Adrenal gland (tissue), 12 donors: ENCODE results near the gene STOM. TPM values are rescaled to one million over a fixed set of nuclear protein-coding genes. Genes with fewer than 3 reads are reported as not detected.
A peak's percentile ranks its signal among the peaks of the same experiment; 100 is the strongest.

ENCODE experiments used
- DNase-seq, 7 donors: peaks; one replicate each; pipeline ENCODE4 v3.0.0-alpha.2; 2019 to 2020
- H3K27ac ChIP-seq, 5 donors: fragments of 200-600 bp; sonication (generic) in 4 of 5; 1 replicate in 3 of 5; 2 replicates in 2 of 5; pipeline versions ENCODE4 v1.5.1 to v1.8.0; 2016 to 2020; ENCODE audit warnings: mild to moderate bottlenecking in 1 of 5
- H3K27me3 ChIP-seq: fragments of 200-600 bp; 2 replicates; pipeline ENCODE4 v1.8.0; 2021
- H3K36me3 ChIP-seq, 2 donors: fragments of 200-600 bp; replicated peaks in 1 of 2; 1 replicate in 1 of 2; 2 replicates in 1 of 2; pipeline versions ENCODE4 v1.5.1 to v1.8.0; 2018 to 2022
- H3K4me1 ChIP-seq, 2 donors: fragments of 200-600 bp; replicated peaks in 1 of 2; 1 replicate in 1 of 2; 2 replicates in 1 of 2; pipeline versions ENCODE4 v1.5.1 to v1.8.0; 2018 to 2021
- H3K4me3 ChIP-seq, 4 donors: fragments of 200-600 bp; sonication (generic) in 3 of 4; one replicate each; pipeline ENCODE4 v1.5.1; 2016 to 2018
- H3K9me3 ChIP-seq, 3 donors: fragments of 200-600 bp; sonication (generic) in 1 of 3; replicated peaks in 1 of 3; 1 replicate in 2 of 3; 2 replicates in 1 of 3; pipeline versions ENCODE4 v1.5.1 to v1.8.0; 2016 to 2021
- CTCF ChIP-seq, 6 experiments: fragments of 450-650 bp in 4 of 6; fragments of 200-600 bp in 2 of 6; sonication (generic) in 1 of 6; IDR thresholded peaks; 1 replicate in 5 of 6; 2 replicates in 1 of 6; pipeline versions ENCODE4 v1.5.1 to v1.8.0; 2016 to 2021; ENCODE audit warnings: antibody characterized with exemption in 6 of 6, mild to moderate bottlenecking in 2 of 6, moderate library complexity in 1 of 6
- POLR2A ChIP-seq, 2 donors: fragments of 450-650 bp; IDR thresholded peaks; one replicate each; pipeline ENCODE4 v1.6.1; 2017; ENCODE audit warnings: antibody characterized with exemption in 2 of 2, mild to moderate bottlenecking in 2 of 2, moderate library complexity in 1 of 2
- WGBS, 4 donors: extraction: QIAGEN DNeasy Blood & Tissue Kit in 2 of 4; methylation state at CpG; one replicate each; pipeline versions ENCODE4 v1.1.5 to v1.1.7; 2013 to 2017; 5-methylcytosine and 5-hydroxymethylcytosine counted together
- intact Hi-C, 2 donors: fragments of 100-400 bp; cut with DNase I; formaldehyde crosslinking; loops; one replicate each; pipeline versions ENCODE4 v1.14.1 to v1.15.0; 2022 to 2023
- polyA plus RNA-seq, 3 donors: library from polyadenylated mRNA; stranded (reverse); fragments of 200-250 nt in 2 of 3; fragments of 350-450 nt in 1 of 3; fragmentation: Illumina TruSeq in 1 of 3; extraction: RNeasy Lipid Tissue Mini Kit (QIAGEN cat#74804) in 1 of 3; gene quantifications; one replicate each; pipeline ENCODE4 v1.2.3, GENCODE V29; 2013 to 2014
- total RNA-seq, 9 donors: library from RNA; depleted of rRNA in 4 of 9; stranded (reverse); fragments of >200 nt in 4 of 9; fragments of 120-200 nt in 1 of 9; fragmentation: NEBNext Ultra II Directional in 1 of 9; extraction: Animal tissue kit (Norgen Biotek cat#: 25700) in 1 of 9; gene quantifications; one replicate each; pipeline versions ENCODE4 v1.1.0 to v1.2.4, GENCODE V29; 2013 to 2023
- donor health status: healthy with polysubstance abuse.
- donor health status: Bipolar disorder and iron deficiency.
- donor health status: DM: yes; HTN: yes; CAD: no.
- donor health status: DM: no; HTN: no; CAD: no.
- donor health status: DM: no; HTN: no; CAD: no.
- donor health status: DM: yes; HTN: yes; CAD: no.

Gene STOM
- total and polyA plus RNA-seq, 12 donors = 104 to 427 (median 211) TPM

DNA sequence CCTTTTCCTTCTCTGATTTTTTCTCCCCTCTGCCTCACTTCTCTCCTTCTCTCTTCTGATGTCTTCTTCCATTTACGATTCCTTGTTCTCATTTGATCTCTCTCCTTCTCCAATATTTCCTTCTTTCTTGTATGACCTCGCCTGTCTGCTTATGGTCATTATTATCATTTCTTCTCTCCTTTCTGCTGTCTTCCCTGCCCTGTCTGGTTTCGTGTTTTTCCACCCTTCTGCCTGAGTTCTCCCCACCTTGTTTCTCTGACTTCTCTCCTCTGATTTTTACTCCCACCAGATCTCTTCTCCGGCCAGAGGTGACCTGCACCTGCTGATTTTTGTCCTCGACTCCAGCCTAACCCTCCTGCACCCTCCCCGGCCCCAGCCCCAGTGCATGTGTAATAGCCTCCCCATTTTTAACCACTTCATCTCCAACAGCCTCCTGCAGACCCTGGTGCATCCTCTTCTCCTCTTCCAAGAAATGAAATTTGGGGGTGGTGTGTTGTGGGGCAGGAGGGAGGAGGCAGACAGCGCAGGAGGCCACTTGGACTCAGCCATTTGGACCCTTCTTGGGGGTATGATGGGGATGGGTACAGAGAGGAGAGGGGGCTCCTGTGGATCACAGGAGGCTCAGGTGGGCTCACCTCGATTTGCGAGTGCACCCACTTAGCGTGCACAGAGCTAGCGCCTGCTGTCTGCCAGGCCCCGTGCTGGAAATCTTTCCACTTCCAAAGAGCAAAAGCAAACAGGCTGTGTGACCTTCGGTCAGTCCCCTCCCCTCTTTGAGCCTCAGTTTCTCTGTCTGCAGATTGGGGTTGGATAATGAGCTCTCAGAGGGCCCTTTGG, 69.5 kb downstream of the STOM start:
- no peaks in the 10 kb centered on the region for H3K9me3 ChIP-seq
- WGBS, 4 donors = 52 to 66% (median 54%) methylated on average over 13 of the region's 13 CpGs
- TF ChIP-seq CTCF (IDR thresholded peaks at IDR 0.05) (no peak), POLR2A (IDR thresholded peaks at IDR 0.05) (no peak)
- peak overlapping the region in 3 of 5 donors; percentile 43 to 81 (median 51) for H3K27ac ChIP-seq
- DNase-seq = no peak
- peak overlapping the region in 2 of 4 donors; percentile 31 to 64 for H3K4me3 ChIP-seq
- peaks cover 0 to 37% of the 10 kb centered on the region in 2 donors for H3K36me3 ChIP-seq
- intact Hi-C loops = no loop called here
- no peaks in the 10 kb centered on the region for H3K27me3 ChIP-seq
- H3K4me1 ChIP-seq = peaks cover 14 to 60% of the 10 kb centered on the region in 2 donors

DNA sequence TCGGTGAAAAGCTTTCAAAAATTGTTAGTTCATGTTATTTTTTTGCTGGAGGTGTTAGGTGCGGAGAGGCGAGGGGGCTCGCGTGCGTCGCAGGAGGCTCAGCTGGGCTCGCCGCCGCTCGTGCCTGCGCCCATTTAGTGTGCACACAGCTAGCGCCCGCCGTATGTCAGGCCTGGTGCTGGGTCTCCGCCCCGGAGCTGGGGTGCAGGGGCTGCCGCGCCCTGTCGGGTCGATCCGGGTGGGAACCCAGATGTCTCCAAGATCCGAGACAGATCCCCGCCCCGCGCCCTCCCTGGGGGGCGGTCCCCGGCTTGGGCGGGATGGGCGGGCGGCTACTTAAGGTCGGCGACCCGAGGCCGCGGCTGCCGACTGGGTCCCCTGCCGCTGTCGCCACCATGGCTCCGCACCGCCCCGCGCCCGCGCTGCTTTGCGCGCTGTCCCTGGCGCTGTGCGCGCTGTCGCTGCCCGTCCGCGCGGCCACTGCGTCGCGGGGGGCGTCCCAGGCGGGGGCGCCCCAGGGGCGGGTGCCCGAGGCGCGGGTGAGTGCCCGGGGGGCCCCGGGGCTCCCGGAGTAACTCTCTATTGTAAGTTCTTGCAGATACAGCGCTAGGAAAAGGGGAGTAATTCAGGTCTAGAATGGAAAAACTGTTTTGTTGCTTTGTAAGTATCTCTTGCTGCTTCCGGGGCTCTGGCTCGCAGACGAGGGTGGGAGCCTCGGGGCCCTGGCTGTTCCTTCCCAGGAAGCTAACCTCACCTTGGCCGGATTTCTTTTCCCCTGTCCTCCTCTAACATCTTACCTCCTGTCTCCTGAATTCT, 70.4 kb downstream of the STOM start:
- Histone ChIP-seq H3K27me3 (no peaks in the 10 kb centered on the region), H3K4me1 (peaks cover 14 to 61% of the 10 kb centered on the region in 2 donors), H3K4me3 (peak overlapping the region in 2 of 4 donors; percentile 31 to 64), H3K9me3 (no peaks in the 10 kb centered on the region), H3K36me3 (peaks cover 0 to 28% of the 10 kb centered on the region in 2 donors), H3K27ac (peak overlapping the region in 4 of 5 donors; percentile 34 to 81 (median 47))
- TF ChIP-seq CTCF (IDR thresholded peaks at IDR 0.05) (no peak), POLR2A (IDR thresholded peaks at IDR 0.05) (peak in 1 of 2 donors; percentile 30)
- DNase-seq = peak in 4 of 7 donors; percentile 45 to 72 (median 58)
- intact Hi-C loops = no loop called here
- WGBS, 4 donors = 6 to 22% (median 8%) methylated on average over 20 to 74 of the region's 74 CpGs

- peak in 1 of 7 donors; percentile 53 for DNase-seq
Observed at GRCh38 chr9:121298689-121299466, 71.2 kb downstream of the STOM start.

More at GRCh38 chr9:121298689-121299466, 71.2 kb downstream of the STOM start:
- intact Hi-C loops = no loop called here
- Histone ChIP-seq H3K36me3 (peaks cover 0 to 20% of the 10 kb centered on the region in 2 donors), H3K4me1 (peaks cover 19 to 69% of the 10 kb centered on the region in 2 donors), H3K27ac (peak overlapping the region in 4 of 5 donors; percentile 34 to 81 (median 47)), H3K9me3 (no peaks in the 10 kb centered on the region), H3K27me3 (no peaks in the 10 kb centered on the region), H3K4me3 (peak overlapping the region in 2 of 4 donors; percentile 31 to 64)
- 42 to 54% (median 50%) methylated on average over 9 to 13 of the region's 13 CpGs for WGBS, 4 donors
- TF ChIP-seq CTCF (IDR thresholded peaks at IDR 0.05) (no peak), POLR2A (IDR thresholded peaks at IDR 0.05) (no peak)
